Activated CD8-positive, alpha-beta memory T cell treated with anti-CD3 and anti-CD28 coated beads for 4 hours (primary cell): ENCODE results near the gene CYP2B6.
"Not testable (repeated sequence)": the region's sequence is repeated elsewhere in the genome, so short reads cannot be mapped to it uniquely, and the experiment has no call there.

Source experiments
- DNase-seq, 2 donors: peaks; one replicate each; pipeline ENCODE4 v3.0.0-alpha.2; 2020; ENCODE audit warnings: low read depth in 2 of 2

Gene CYP2B6

GRCh38 chr19:40990972-40991381, at the start of gene CYP2B6:
CYP2B6 (plus strand) TSS chr19:40991282; CDS start chr19:40991306, 24 bp downstream.
- no peak for DNase-seq

- DNase-seq: no peak
Measured at GRCh38 chr19:40941481-40942219, 49.4 kb upstream of the CYP2B6 start.

- DNase-seq: no peak
Measured at GRCh38 chr19:40945645-40946044, 45.4 kb upstream of the CYP2B6 start.

GRCh38 chr19:40947114-40947513, 44.0 kb upstream of the CYP2B6 start:
- no peak for DNase-seq

GRCh38 chr19:40947573-40947972, 43.5 kb upstream of the CYP2B6 start:
- no peak for DNase-seq

GRCh38 chr19:40948580-40949299, 42.3 kb upstream of the CYP2B6 start:
- DNase-seq: no peak

- no peak for DNase-seq
Measured at GRCh38 chr19:40954573-40954972, 36.5 kb upstream of the CYP2B6 start.

GRCh38 chr19:40959338-40959737, 31.7 kb upstream of the CYP2B6 start:
- DNase-seq: no peak

- DNase-seq: no peak
Measured at GRCh38 chr19:40960062-40960685, 30.9 kb upstream of the CYP2B6 start.

GRCh38 chr19:40960780-40961179, 30.3 kb upstream of the CYP2B6 start:
- DNase-seq: no peak

- no peak for DNase-seq
Measured at GRCh38 chr19:40962460-40962961, 28.6 kb upstream of the CYP2B6 start.

GRCh38 chr19:40964361-40964760, 26.7 kb upstream of the CYP2B6 start:
- not testable (repeated sequence) for DNase-seq

- not testable (repeated sequence) for DNase-seq
Measured at GRCh38 chr19:40965351-40965750, 25.7 kb upstream of the CYP2B6 start.

- not testable (repeated sequence) for DNase-seq
Measured at GRCh38 chr19:40966591-40966990, 24.5 kb upstream of the CYP2B6 start.

GRCh38 chr19:40968065-40968464, 23.0 kb upstream of the CYP2B6 start:
- not testable (repeated sequence) for DNase-seq

GRCh38 chr19:40969721-40970120, 21.4 kb upstream of the CYP2B6 start:
- DNase-seq: not testable (repeated sequence)

GRCh38 chr19:40970396-40971345, 20.4 kb upstream of the CYP2B6 start:
- DNase-seq: not testable (repeated sequence)

GRCh38 chr19:40974633-40975037, 16.4 kb upstream of the CYP2B6 start:
- peak; percentile 61 to 69 for DNase-seq

GRCh38 chr19:40976134-40976533, 14.9 kb upstream of the CYP2B6 start:
- no peak for DNase-seq

GRCh38 chr19:40976724-40977123, 14.4 kb upstream of the CYP2B6 start:
- DNase-seq: no peak

GRCh38 chr19:40979759-40980158, 11.3 kb upstream of the CYP2B6 start:
- DNase-seq: not testable (repeated sequence)
